ENCODE data around the gene CTU2. TPM values are rescaled to one million over a fixed set of nuclear protein-coding genes. Genes with fewer than 3 reads are reported as not detected.

Gene CTU2
- polyA plus RNA-seq, 1 of the 3 experiments (the other 2 are of a cell fraction): 16.2 TPM

DNA sequence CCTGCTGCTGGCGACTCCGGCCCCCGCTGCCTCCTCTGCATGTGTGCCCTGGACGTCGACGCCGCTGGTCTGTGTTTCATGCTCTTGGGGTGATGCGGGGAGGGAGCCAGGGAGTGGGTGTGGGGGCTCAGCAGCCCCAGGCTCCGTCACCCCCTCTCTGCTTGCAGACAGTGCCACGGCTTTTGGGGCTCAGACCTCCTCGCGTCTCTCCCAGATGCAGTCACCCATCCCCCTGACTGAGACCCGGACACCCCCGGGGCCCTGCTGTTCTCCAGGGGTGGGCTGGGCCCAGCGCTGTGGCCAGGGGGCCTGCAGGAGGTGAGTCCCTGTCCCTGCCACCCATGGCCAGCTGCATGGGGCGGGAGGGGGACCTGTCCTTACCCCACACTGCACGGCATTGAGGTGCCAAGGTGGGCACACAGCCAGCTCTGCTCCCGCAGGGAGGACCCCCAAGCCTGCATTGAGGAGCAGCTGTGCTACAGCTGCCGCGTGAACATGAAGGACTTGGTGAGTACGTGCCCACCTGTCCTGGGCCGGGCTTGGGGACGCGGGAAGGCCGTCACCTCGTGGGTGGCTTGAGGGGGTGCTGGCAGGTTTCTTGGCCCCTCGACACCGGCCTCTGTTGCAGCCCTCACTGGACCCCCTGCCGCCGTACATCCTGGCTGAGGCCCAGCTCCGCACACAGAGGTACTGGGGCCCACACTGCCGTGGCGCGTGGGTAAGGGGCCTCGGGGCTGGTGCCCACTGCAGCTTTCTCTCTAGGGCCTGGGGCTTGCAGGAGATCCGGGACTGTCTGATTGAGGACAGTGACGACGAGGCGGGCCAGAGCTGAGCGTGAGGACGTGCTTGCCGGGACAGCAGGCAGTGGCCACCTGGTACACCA is 8.4 kb downstream of the CTU2 start:
- DNase-seq: no peak
- Histone ChIP-seq H3K9me2 (no peaks in the 10 kb centered on the region), H3K9me3 (no peaks in the 10 kb centered on the region), H3K4me3 (ENCODE audit: low read depth in 2 of 2, low read length in 1 of 2) (no peak overlapping the region), H4K20me1 (ENCODE audit: insufficient read depth) (peaks cover 5% of the 10 kb centered on the region; the same call in 1 of the 2 replicates), H3K9ac (no peak overlapping the region), H3K4me1 (ENCODE audit: control insufficient read depth in 1 of 2, insufficient read depth in 2 of 2, low read depth in 1 of 2, low read length in 1 of 2) (no peaks in the 10 kb centered on the region), H3K27me3 (ENCODE audit: insufficient read depth) (no peaks in the 10 kb centered on the region), H3K36me3 (replicated peaks in 1 of 2; ENCODE audit: control insufficient read depth in 1 of 2, insufficient read depth in 2 of 2, low read length in 1 of 2) (peaks cover 17 to 50% of the 10 kb centered on the region in 2 experiments), H3K4me2 (no peak overlapping the region), H3F3A (replicated peaks; ENCODE audit: insufficient read depth) (peaks cover 15% of the 10 kb centered on the region), H2AFZ (ENCODE audit: low read depth) (no peak overlapping the region), H3K79me2 (ENCODE audit: insufficient read depth) (no peaks in the 10 kb centered on the region), H3K27ac (ENCODE audit: low read depth in 2 of 2, low read length in 1 of 2) (no peak overlapping the region)
- TF ChIP-seq FOSL2 (IDR thresholded peaks at IDR 0.05; ENCODE audit: borderline replicate concordance, low read depth): no peak
- TF ChIP-seq POLR2AphosphoS5 (IDR thresholded peaks at IDR 0.05; ENCODE audit: low read depth, low read length): no peak
- TF ChIP-seq CHD2 (IDR thresholded peaks at IDR 0.05; ENCODE audit: low read length, partially characterized antibody): no peak
- no peak for TF ChIP-seq TAF1 (IDR thresholded peaks at IDR 0.05; ENCODE audit: borderline replicate concordance, low read depth, low read length)
- TF ChIP-seq, protein P1, sequence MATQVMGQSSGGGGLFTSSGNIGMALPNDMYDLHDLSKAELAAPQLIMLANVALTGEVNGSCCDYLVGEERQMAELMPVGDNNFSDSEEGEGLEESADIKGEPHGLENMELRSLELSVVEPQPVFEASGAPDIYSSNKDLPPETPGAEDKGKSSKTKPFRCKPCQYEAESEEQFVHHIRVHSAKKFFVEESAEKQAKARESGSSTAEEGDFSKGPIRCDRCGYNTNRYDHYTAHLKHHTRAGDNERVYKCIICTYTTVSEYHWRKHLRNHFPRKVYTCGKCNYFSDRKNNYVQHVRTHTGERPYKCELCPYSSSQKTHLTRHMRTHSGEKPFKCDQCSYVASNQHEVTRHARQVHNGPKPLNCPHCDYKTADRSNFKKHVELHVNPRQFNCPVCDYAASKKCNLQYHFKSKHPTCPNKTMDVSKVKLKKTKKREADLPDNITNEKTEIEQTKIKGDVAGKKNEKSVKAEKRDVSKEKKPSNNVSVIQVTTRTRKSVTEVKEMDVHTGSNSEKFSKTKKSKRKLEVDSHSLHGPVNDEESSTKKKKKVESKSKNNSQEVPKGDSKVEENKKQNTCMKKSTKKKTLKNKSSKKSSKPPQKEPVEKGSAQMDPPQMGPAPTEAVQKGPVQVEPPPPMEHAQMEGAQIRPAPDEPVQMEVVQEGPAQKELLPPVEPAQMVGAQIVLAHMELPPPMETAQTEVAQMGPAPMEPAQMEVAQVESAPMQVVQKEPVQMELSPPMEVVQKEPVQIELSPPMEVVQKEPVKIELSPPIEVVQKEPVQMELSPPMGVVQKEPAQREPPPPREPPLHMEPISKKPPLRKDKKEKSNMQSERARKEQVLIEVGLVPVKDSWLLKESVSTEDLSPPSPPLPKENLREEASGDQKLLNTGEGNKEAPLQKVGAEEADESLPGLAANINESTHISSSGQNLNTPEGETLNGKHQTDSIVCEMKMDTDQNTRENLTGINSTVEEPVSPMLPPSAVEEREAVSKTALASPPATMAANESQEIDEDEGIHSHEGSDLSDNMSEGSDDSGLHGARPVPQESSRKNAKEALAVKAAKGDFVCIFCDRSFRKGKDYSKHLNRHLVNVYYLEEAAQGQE (IDR thresholded peaks at IDR 0.05; ENCODE audit: low read depth, low read length): no peak
- TF ChIP-seq RCOR1 (IDR thresholded peaks at IDR 0.05; ENCODE audit: low read length): no peak
- TF ChIP-seq ELF1 (IDR thresholded peaks at IDR 0.05): no peak
- TF ChIP-seq, protein P2, sequence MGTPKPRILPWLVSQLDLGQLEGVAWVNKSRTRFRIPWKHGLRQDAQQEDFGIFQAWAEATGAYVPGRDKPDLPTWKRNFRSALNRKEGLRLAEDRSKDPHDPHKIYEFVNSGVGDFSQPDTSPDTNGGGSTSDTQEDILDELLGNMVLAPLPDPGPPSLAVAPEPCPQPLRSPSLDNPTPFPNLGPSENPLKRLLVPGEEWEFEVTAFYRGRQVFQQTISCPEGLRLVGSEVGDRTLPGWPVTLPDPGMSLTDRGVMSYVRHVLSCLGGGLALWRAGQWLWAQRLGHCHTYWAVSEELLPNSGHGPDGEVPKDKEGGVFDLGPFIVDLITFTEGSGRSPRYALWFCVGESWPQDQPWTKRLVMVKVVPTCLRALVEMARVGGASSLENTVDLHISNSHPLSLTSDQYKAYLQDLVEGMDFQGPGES (IDR thresholded peaks at IDR 0.05; ENCODE audit: low read depth, low read length): no peak
- TF ChIP-seq NRF1 (IDR thresholded peaks at IDR 0.05; ENCODE audit: low read depth, low read length): no peak
- TF ChIP-seq, protein P3, sequence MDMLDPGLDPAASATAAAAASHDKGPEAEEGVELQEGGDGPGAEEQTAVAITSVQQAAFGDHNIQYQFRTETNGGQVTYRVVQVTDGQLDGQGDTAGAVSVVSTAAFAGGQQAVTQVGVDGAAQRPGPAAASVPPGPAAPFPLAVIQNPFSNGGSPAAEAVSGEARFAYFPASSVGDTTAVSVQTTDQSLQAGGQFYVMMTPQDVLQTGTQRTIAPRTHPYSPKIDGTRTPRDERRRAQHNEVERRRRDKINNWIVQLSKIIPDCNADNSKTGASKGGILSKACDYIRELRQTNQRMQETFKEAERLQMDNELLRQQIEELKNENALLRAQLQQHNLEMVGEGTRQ (IDR thresholded peaks at IDR 0.05; ENCODE audit: borderline replicate concordance, low read depth, low read length): no peak
- TF ChIP-seq GABPA (IDR thresholded peaks at IDR 0.05; ENCODE audit: low read depth): no peak
- TF ChIP-seq EP300 (IDR thresholded peaks at IDR 0.05; ENCODE audit: borderline replicate concordance in 1 of 2, low read depth in 1 of 2, low read length in 1 of 2): no peak
- no peak for TF ChIP-seq RFX5 (IDR thresholded peaks at IDR 0.05; ENCODE audit: low read length)
- no peak for TF ChIP-seq MEF2A (IDR thresholded peaks at IDR 0.05; ENCODE audit: borderline replicate concordance, low read depth)
- CTCF ChIA-PET: interaction anchor here (1.5 kb wide), 1 partner anchor 23 kb away, joined by 3 read pairs; no protein-coding TSS in a partner anchor
- POLR2A ChIA-PET: no interaction called here
- 88% methylated on average over 20 of the region's 42 CpGs for WGBS (ENCODE audit: low lambda C conversion rate)
